ENCODE measurements around the gene ATP6V0A1.

ATP6V0A1 gene

GRCh38 chr17:42563950-42564349, 105.3 kb downstream of the ATP6V0A1 start:
- no peak for DNase-seq

- no peak for DNase-seq
Measured at GRCh38 chr17:42564815-42565522, 106.3 kb downstream of the ATP6V0A1 start.

GRCh38 chr17:42565523-42566214, 107.0 kb downstream of the ATP6V0A1 start:
- no peak for DNase-seq

- no peak for DNase-seq
Measured at GRCh38 chr17:42566215-42566882, 107.7 kb downstream of the ATP6V0A1 start.

- peak; percentile 90 for DNase-seq
Measured at GRCh38 chr17:42566883-42567573, 108.3 kb downstream of the ATP6V0A1 start, which contains the start of gene MLX. Gene MLX, plus strand, starts transcription at chr17:42567100. Its CDS starts 25 bp downstream, at chr17:42567125.

GRCh38 chr17:42568341-42569111, 109.8 kb downstream of the ATP6V0A1 start:
- DNase-seq, result no peak

GRCh38 chr17:42571435-42572225, 113.0 kb downstream of the ATP6V0A1 start:
- DNase-seq, result no peak
